Loucy (cell line): Measurements from ENCODE around the gene PEDS1.
"Not testable (repeated sequence)": the region's sequence is repeated elsewhere in the genome, so short reads cannot be mapped to it uniquely, and the experiment has no call there.

Experiments used
- H2AFZ ChIP-seq: fragments of 200-600 bp; sonication (generic); 2 replicates; pipeline ENCODE4 v1.6.0; 2016; ENCODE audit warnings: antibody characterized with exemption, mild to moderate bottlenecking, low read length, moderate library complexity
- H3F3A ChIP-seq: fragments of 200-600 bp; 2 replicates; pipeline ENCODE4 v1.6.0; 2016; ENCODE audit warnings: antibody characterized with exemption, low read depth, mild to moderate bottlenecking
- H3K27me3 ChIP-seq: fragments of 200-600 bp; sonication (generic); 2 replicates; pipeline ENCODE4 v1.6.1; 2014; ENCODE audit warnings: low read length, mild to moderate bottlenecking; ENCODE audit not compliant: insufficient read depth, poor library complexity, severe bottlenecking
- H3K36me3 ChIP-seq: fragments of 200-600 bp; sonication (generic); 2 replicates; pipeline ENCODE4 v1.6.1; 2016; ENCODE audit warnings: low read length; ENCODE audit not compliant: insufficient read depth
- H3K4me1 ChIP-seq: fragments of 200-600 bp; sonication (generic); 2 replicates; pipeline ENCODE4 v1.5.1; 2014; ENCODE audit warnings: low read length, mild to moderate bottlenecking; ENCODE audit not compliant: insufficient read depth, poor library complexity, severe bottlenecking
- H3K4me2 ChIP-seq: fragments of 200-600 bp; sonication (generic); 2 replicates; pipeline ENCODE4 v1.6.0; 2014; ENCODE audit warnings: antibody characterized with exemption, low read length, low read depth, mild to moderate bottlenecking; ENCODE audit not compliant: poor library complexity, severe bottlenecking
- H3K4me3 ChIP-seq: fragments of 200-600 bp; sonication (generic); 2 replicates; pipeline ENCODE4 v1.5.1; 2014; ENCODE audit warnings: low read length, mild to moderate bottlenecking, mixed read lengths; ENCODE audit not compliant: poor library complexity, severe bottlenecking
- H3K79me2 ChIP-seq: fragments of 200-600 bp; sonication (generic); 2 replicates; pipeline ENCODE4 v1.6.1; 2014; ENCODE audit warnings: low read length; ENCODE audit not compliant: insufficient read depth
- H3K9ac ChIP-seq: fragments of 200-600 bp; sonication (generic); 2 replicates; pipeline ENCODE4 v1.6.0; 2014; ENCODE audit warnings: mild to moderate bottlenecking, low read depth, low read length, moderate library complexity; ENCODE audit not compliant: poor library complexity, severe bottlenecking
- H3K9me2 ChIP-seq: fragments of 200-600 bp; sonication (generic); replicated peaks from 2 replicates; pipeline ENCODE4 v1.6.1; 2016; ENCODE audit warnings: low read depth, low read length, mixed read lengths
- H3K9me3 ChIP-seq: fragments of 200-600 bp; sonication (generic); 2 replicates; pipeline ENCODE4 v1.6.1; 2014; ENCODE audit warnings: mild to moderate bottlenecking, antibody characterized with exemption, low read length, low read depth; ENCODE audit not compliant: insufficient read depth
- H4K20me1 ChIP-seq: fragments of 200-600 bp; sonication (generic); 2 replicates; pipeline ENCODE4 v1.6.0; 2014; ENCODE audit warnings: antibody characterized with exemption, low read length, mild to moderate bottlenecking; ENCODE audit not compliant: insufficient read depth, poor library complexity, severe bottlenecking
- EZH2phosphoT487 ChIP-seq: fragments of 200-600 bp; IDR thresholded peaks from 2 replicates; pipeline ENCODE4 v1.6.1; 2018; ENCODE audit warnings: antibody characterized with exemption, mild to moderate bottlenecking, moderate library complexity, borderline replicate concordance
- TF ChIP-seq, protein P1 (sequence below): fragments of 200-600 bp; sonication (generic); conservative IDR thresholded peaks from 2 replicates; pipeline ENCODE4 v1.5.1; 2014; ENCODE audit warnings: mild to moderate bottlenecking, antibody characterized with exemption, low read length

PEDS1 gene

DNA sequence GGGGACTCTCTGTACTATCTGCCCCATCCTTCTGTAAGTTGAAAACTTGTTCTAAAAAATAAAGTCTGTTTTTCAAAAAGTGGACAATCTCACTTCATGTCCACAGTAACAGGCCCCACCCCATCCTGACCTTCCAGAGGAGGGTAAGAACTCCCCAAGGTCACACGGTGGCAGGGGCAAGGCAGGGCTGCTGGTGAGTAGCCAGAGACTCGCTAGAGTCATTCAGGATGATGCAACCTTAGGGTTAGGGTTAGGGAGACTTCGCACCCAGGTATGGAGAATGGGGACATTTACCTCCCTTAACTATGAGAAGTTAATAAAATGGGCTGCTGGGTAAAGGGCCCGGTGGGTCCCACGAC lies 15.4 kb downstream of the PEDS1 start:
- no peak overlapping the region for H3K9ac ChIP-seq
- H3K36me3 ChIP-seq, result peaks cover 83% of the 10 kb centered on the region; the same call in 1 of the 2 replicates
- no peaks in the 10 kb centered on the region for H3F3A ChIP-seq
- H2AFZ ChIP-seq, result no peak overlapping the region
- peaks cover 68% of the 10 kb centered on the region; the same call in 1 of the 2 replicates for H3K79me2 ChIP-seq
- no peaks in the 10 kb centered on the region for H3K9me2 ChIP-seq
- no peaks in the 10 kb centered on the region for H3K4me1 ChIP-seq
- peaks cover 15% of the 10 kb centered on the region for H4K20me1 ChIP-seq
- TF ChIP-seq, protein P1, sequence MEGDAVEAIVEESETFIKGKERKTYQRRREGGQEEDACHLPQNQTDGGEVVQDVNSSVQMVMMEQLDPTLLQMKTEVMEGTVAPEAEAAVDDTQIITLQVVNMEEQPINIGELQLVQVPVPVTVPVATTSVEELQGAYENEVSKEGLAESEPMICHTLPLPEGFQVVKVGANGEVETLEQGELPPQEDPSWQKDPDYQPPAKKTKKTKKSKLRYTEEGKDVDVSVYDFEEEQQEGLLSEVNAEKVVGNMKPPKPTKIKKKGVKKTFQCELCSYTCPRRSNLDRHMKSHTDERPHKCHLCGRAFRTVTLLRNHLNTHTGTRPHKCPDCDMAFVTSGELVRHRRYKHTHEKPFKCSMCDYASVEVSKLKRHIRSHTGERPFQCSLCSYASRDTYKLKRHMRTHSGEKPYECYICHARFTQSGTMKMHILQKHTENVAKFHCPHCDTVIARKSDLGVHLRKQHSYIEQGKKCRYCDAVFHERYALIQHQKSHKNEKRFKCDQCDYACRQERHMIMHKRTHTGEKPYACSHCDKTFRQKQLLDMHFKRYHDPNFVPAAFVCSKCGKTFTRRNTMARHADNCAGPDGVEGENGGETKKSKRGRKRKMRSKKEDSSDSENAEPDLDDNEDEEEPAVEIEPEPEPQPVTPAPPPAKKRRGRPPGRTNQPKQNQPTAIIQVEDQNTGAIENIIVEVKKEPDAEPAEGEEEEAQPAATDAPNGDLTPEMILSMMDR, result no peak
- no peak for TF ChIP-seq EZH2phosphoT487
- no peak overlapping the region for H3K4me3 ChIP-seq
- no peak overlapping the region for H3K4me2 ChIP-seq
- H3K27me3 ChIP-seq, result no peaks in the 10 kb centered on the region
- H3K9me3 ChIP-seq, result no peaks in the 10 kb centered on the region

- H3K4me1 ChIP-seq, H3K4me2 ChIP-seq, H3K4me3 ChIP-seq, H3K9me2 ChIP-seq, H3K9me3 ChIP-seq, H3K27me3 ChIP-seq, H3K9ac ChIP-seq, H3F3A ChIP-seq, H2AFZ ChIP-seq: not testable (repeated sequence)
- H3K79me2 ChIP-seq, result peaks cover 67% of the 10 kb centered on the region; the same call in 1 of the 2 replicates
- peaks cover 15% of the 10 kb centered on the region for H4K20me1 ChIP-seq
- peaks cover 83% of the 10 kb centered on the region; the same call in 1 of the 2 replicates for H3K36me3 ChIP-seq
Measured at GRCh38 chr20:50137702-50138101, 15.8 kb downstream of the PEDS1 start.

DNA sequence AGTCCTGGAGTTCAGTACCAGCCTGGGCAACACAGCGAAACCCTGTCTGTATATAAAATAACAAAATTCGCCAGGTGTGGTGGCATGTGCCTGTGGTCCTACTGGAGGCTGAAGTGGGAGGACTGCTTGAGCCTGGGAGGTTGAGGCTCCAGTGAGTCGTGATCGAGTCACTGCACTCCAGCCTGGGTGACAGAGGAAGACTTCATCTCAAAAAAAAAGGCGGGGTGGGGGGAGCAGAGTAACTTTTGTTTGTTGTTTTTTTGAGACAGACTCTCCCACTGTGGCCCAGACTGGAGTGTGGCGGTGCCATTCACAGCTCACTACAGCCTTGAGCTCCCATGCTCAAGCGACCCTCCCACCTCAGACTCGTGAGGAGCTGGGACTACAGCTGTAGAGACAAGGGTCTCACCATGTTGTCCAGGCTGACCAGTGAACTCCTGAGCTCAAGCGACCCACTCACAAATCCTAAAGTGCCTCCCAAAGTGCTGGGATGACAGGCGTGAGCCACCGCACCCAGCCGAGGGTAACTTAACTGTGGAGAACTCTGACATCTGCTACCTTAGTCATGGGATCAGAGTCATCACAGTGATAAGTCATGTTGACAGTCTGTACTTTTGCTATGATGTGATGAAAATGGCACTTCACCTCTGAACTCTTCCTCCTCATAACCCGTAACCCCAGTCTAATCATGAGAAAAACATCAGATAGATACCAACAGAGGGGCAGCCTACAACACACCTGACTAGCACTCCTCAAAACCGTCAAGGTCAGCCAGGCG lies 16.5 kb downstream of the PEDS1 start:
- Histone ChIP-seq H3K36me3 (peaks cover 84% of the 10 kb centered on the region; the same call in 1 of the 2 replicates), H2AFZ (no peak overlapping the region), H3K9ac (no peak overlapping the region), H3K9me3 (no peaks in the 10 kb centered on the region), H3K4me1 (no peaks in the 10 kb centered on the region), H3K27me3 (no peaks in the 10 kb centered on the region), H3F3A (no peaks in the 10 kb centered on the region), H3K79me2 (peaks cover 66% of the 10 kb centered on the region; the same call in 1 of the 2 replicates), H4K20me1 (peaks cover 15% of the 10 kb centered on the region), H3K4me3 (no peak overlapping the region), H3K4me2 (no peak overlapping the region), H3K9me2 (no peaks in the 10 kb centered on the region)
- TF ChIP-seq, protein P1, result no peak
- no peak for TF ChIP-seq EZH2phosphoT487

GRCh38 chr20:50135157-50135556 lies 18.4 kb downstream of the PEDS1 start:
- Histone ChIP-seq H3K36me3 (peaks cover 81% of the 10 kb centered on the region; the same call in 1 of the 2 replicates), H3K79me2 (peaks cover 50% of the 10 kb centered on the region; the same call in 1 of the 2 replicates)
- H2AFZ ChIP-seq, H3K9me2 ChIP-seq, H3K27me3 ChIP-seq, H3K4me3 ChIP-seq, H3K9ac ChIP-seq, H3K4me2 ChIP-seq, H3F3A ChIP-seq, H3K4me1 ChIP-seq, H4K20me1 ChIP-seq, H3K9me3 ChIP-seq: not testable (repeated sequence)
